Amniotic epithelial cell (primary cell): Measurements from ENCODE around the gene CDKN1C.

ENCODE experiments used
- DNase-seq: peaks from one replicate; pipeline ENCODE4 v3.0.0-alpha.2; 2010; ENCODE audit warnings: low read depth

CDKN1C gene

GRCh38 chr11:2869561-2870427, 15.8 kb downstream of the CDKN1C start:
- no peak for DNase-seq

DNA sequence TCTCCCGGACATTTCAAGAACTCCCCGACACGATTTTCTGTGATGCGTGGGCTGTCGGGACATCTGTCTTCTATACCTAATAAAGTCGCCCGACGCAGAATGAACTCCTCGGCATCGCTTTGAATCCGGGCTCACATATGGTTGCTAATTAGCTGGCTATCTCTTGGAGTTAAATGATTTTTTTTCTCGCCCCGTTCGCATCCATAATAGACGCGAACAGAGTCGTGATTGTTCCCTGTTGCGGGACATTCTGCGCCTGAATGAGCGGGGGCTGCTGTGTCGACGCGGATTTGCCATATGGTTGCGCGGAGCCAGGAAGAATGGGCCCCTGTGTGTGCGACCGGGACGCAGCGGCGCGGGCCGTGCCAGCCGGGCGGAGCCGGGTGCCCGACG, 16.4 kb downstream of the CDKN1C start:
- DNase-seq = no peak

DNA sequence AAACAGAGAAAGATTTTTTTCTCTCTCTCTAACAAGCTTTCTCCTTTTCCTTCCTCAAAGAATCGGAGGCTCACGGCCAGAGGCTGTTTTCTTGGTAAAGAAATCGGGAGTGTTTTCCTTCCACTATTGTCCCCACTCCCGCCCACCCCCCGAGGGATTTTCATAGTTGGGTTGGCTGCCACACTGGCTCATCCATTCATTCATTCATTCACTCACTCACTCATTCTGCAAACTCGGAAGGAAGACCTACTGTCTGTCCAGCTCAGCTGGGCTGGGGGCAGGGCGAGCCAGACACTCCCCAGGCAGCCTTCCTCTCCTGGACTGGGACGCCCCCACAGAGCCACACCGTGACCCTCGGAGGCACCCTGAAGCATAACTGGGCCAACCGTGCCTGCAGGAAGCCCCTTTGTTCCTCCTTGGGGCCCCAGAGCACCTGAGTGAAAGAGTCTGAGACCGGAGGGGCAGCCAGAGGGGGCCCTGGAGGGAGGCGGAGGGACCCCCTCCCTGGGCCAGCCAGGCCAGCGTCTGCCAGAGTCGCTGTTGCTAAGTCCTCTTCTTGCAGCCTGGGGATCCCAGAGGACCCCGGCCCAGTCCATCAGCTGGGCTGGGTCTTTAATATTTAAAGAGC, 17.0 kb downstream of the CDKN1C start:
- no peak for DNase-seq

DNA sequence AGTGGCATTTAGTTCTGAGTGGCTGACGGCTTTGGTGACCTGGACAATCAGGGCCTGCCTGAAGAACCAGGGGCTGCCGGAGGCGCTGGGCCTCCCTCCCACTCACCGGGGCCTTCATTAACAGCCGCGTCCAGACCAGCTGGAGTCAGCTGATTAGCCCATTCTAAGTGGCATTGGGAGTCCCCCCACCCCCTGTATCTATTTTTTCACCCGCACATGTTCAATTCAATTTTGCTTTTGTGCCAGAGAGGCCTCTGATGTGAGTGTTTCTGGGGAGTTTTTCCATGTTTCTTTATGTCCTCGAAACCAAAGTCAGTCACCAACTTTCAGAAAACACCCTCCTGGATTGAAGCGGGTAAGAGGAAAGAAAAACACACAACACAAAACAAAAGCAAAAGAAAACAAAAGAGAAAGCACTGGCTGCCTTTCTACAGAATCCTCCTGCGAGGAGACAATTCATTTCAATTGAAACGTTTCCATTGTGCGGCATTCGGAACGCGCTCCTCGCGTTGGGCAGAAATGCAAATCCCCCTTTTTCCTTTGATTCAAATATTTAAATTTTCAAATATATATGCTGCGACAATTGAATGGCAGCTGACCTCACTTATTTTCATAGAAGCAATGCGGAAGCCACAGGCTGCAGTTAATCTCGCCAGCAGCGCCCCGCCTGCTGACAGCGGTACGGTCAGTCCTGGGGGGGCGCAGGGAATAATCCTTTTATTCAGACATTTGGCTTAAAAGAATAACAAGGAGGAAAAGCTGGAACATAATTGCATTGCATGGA, 17.7 kb downstream of the CDKN1C start:
- no peak for DNase-seq

DNA sequence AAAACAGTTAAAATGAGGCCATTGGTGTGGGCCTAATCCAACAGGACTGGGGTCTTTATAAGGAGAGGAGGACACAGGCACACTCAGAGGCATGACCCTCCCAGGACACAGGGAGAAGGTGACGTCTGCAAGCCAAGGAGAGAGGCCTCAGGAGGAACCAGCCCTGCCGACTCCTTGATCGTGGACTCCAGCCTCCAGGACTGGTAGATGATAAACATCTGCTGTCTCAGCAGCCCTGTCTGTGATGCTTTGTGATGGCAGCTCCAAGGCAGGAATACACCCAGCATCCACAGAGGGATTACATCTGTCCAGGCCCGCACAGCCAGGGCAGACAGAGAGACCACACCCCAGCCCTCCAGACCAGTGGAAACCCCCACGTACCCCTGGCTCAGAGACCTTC, 18.4 kb downstream of the CDKN1C start:
- no peak for DNase-seq

- no peak for DNase-seq
Measured at GRCh38 chr11:2865922-2866577, 19.5 kb downstream of the CDKN1C start.

DNA sequence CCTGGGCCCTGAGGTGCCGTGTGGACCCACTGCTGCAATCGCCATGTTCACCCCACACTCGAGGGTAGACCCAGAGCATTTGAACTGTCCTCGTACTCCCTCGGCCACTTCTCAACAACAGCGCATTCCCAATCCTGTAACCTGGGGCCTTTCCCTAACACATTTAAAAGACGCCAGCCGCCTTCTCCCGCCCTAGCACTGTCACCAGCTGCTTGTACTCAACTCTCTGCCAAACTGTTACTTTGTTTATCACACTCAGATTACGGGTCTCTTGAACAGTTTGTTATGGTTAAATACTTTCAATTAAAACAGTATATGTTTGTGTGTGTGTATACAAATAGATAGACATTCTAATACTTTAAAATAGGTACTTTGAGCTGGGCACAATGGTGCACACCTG, 20.7 kb downstream of the CDKN1C start:
- no peak for DNase-seq

GRCh38 chr11:2863276-2863618, 22.3 kb downstream of the CDKN1C start:
- DNase-seq = peak; percentile 21

DNA sequence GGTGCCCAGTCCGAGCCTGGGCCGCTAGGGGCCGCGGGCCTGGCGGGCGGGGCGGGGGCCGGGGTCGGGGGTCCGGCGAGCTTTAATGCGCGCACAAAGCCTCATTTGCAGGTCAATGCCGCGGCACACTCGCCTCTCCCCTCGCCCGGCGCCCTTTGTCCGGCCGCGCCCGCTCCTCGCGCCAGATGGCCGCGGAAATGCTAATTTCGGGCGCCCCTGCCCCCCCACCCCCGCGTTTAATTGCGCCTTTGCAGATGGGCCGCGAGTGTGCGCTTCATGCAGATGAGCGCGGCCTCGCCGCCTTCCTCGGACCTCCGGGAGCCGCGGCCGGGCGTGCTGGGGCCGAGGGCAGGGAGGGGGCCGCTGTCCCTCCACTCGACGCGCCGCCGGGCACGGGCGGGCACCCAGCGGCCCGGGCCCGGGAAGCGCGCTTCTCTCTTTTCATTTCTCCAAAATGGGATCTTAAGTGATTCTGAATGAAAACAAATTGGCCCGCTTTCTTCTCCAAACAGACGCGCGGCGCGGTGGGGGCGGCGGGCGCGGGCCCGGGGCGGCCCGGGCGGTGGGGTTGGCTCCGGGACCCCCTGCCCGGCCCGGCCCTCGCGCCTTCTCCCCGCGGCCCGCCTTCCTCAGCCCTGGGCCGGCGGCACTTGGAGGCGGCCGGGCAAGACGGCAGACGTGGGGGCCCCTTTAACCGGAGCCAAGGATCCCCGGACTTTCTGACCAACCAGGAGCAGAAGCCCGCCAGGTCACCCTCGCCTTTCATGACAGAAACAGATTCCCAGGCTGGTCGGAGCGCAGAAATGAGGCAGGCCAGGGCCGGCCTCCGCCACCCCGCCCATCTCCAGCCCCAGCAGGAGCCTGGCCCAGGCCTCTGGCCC, 22.9 kb downstream of the CDKN1C start:
- no peak for DNase-seq

- DNase-seq = peak; percentile 69
Measured at GRCh38 chr11:2860636-2861035, 24.9 kb downstream of the CDKN1C start.

- no peak for DNase-seq
Measured at GRCh38 chr11:2859699-2860037, 25.9 kb downstream of the CDKN1C start.

- DNase-seq = no peak
Measured at GRCh38 chr11:2858995-2859698, 26.4 kb downstream of the CDKN1C start.

- DNase-seq = no peak
Measured at GRCh38 chr11:2857918-2858317, 27.7 kb downstream of the CDKN1C start.

DNA sequence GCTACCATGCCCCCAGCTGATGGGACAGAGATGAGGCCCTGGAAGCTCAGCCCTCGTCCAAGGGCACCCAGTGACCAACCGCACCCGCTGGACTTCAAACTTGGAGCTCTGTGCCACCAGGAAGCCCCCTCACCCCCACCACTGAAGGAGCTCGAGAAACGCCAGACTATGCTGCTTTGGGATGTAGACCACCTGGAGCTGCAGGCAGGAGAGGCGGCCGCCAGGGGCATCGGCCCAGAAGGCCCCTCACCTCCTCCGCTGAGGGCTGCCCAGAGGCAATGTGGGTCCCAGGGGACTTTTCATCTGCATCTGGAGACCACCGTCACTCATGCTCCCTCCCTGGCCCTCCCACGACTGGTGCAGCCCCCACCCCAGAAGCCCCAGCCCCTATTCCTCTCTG, 28.3 kb downstream of the CDKN1C start:
- DNase-seq = no peak

- DNase-seq = no peak
Measured at GRCh38 chr11:2855162-2855561, 30.4 kb downstream of the CDKN1C start.

DNA sequence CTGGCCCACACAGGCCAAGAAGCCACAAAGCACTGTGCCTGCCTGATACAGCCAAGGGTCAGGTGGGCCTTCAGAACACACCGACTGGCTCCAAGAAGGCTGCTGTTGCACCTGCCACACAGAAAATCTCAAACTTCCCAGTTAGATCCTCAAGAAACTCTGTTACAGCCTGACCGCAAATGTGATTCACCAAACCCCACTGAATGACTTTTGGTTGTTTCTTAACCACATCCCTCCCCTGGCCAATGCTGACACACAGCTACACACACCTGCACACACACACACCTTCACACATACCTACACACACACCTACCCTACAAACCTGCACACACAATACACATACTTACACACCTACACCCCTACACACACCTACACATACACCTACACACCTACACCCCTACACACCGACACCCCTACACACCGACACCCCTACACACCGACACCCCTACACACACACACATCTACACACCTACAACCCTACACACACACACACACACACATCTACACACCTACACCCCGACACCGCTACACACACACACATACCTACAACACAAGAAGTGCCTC, 31.5 kb downstream of the CDKN1C start:
- no peak for DNase-seq

DNA sequence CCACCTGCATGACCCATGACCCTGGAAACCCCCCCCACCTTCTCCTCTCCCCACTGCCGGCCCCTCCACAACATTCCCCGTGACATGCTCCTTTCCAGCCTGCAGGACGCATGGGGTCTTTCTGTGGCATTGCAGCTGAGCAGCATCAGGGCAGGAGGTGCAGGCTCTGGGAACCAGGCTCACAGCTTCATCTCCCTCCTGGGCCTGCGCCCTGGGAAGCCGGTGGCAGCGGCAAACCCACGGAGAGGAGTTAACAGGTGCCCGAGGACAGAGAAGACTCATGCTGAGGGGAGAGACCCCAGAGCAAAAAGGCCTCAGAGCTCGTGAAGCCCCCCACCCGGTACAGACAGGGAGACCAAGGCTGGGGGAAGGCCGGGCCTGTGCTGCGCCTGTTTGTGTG, 32.2 kb downstream of the CDKN1C start:
- no peak for DNase-seq

DNA sequence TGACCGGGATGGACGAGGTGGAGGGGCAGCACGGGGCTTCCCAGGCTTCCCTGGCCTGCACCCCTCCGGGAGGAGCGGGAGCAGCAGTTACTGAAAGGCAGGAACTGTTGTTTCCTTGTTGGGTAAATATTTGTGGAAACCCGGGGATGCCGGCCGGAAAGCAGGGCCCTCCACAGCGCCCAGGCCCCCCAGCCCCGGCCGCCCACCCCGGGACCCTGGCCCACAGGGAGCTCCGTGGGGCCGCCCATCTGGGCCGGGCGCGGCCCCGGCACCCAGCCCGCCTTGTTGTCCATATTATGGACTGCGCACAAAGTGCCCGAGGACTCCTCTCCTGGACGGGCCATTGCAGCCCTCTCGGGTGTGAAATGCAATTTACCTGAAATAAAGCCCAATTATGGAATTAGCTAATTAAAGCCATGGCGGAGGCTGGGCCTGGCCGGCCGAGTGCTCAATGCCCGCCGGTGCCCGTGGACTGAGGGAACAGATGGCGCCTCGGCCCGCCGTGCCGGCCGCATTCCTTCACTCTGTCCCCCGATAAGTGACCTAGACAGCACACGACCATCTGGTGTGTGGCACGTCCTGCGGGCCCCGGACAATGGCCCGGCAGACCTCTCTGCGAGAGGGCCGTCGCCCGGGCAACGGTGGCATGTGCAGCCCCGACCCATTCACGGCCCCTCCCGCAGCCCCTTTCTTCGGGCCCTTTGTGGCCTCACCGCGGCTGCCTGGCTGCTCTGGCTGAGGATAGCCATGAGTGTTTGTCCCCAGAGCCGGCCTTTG, 35.4 kb downstream of the CDKN1C start:
- DNase-seq = no peak

DNA sequence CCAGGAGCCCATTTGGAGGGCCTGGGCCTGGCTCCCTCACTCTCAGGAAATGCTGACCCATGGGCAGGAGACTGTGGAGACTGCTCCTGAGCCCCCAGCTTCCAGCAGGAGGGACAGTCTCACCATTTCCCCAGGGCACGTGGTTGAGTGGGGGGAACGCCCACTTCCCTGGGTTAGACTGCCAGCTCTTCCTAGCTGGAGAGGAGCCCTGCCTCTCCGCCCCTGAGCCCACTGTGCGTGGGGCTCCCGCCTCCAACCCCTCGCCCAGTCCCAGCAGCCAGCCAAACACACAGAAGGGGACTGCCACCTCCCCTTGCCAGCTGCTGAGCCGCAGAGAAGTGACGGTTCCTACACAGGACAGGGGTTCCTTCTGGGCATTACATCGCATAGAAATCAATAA, 37.1 kb downstream of the CDKN1C start:
- no peak for DNase-seq

DNA sequence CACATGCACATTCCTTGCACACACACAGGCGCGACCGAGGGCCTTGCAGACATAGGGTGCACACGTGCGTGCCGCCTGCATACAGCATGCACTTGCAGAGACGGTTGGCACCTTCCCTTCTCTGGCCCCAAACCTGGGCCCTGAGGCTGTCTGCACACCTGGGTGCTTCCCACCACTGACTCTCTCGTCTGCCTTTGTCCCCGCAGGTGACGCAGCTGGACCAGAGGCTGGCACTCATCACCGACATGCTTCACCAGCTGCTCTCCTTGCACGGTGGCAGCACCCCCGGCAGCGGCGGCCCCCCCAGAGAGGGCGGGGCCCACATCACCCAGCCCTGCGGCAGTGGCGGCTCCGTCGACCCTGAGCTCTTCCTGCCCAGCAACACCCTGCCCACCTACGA, 38.0 kb downstream of the CDKN1C start:
- no peak for DNase-seq
